ENCODE data around the gene SMIM10L2A.
A peak's percentile ranks its signal among the peaks of the same experiment; 100 is the strongest.
"Not testable (repeated sequence)": the region's sequence is repeated elsewhere in the genome, so short reads cannot be mapped to it uniquely, and the experiment has no call there.

SMIM10L2A gene

DNA sequence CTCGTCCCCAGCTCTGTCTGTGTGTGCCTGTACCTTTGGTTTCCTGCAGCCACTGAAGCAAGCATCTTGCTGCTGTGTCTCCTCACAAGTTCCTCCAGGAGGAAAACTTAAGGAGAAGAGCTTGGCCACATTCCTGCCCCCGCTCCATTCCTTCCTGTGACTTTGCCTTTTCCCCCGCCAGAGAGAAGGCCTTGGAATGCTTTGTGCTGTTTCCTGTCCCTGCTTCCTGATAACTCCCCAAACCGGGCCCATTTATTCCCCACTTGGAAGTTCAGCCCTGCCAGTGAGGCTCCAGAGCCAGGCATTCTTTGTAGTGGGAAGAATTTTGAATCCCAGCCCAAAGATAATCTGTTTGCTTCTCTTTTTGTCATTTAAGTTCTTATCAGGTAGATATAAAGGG, 33.1 kb downstream of the SMIM10L2A start:
- no peak for DNase-seq (ENCODE audit: low spot score)

DNA sequence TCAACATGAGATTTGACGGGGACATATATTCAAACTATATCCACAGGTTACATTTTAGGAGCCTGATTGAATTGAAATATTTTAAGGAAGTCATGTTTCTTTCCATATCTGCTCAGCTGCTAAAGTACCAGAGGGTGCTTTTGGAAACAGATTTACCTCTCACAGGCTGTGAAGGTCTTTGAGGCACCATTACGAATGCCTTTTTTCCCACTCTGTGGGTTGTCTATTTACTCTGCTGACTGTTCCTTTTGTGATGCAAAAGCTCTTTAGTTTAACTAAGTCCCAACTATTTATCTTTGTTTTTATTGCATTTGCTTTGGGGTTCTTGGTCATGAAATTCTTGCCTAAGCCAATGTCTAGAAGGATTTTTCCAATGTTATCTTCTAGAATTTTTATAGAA, 40.0 kb downstream of the SMIM10L2A start:
- not testable (repeated sequence) for DNase-seq (ENCODE audit: low spot score)

DNA sequence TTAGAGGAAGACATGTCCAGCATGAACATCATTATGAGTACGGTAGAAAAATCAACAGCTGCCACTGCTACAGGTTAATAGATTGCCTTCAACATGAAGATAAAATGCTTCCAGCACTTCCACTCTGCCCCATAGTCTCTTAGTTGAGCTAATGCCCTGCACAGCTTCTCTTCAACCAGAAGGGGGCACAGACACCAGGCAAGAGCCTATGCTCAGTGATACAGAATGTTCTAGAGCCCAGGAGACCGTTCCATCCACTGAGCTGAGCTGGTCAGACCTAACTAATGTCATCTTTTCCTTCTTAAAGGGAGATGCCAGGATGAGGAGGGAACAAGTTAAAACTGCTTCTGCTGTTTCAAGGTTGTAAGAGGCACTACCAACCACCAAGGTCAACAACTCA, 42.2 kb downstream of the SMIM10L2A start:
- DNase-seq (ENCODE audit: low spot score) = no peak

DNA sequence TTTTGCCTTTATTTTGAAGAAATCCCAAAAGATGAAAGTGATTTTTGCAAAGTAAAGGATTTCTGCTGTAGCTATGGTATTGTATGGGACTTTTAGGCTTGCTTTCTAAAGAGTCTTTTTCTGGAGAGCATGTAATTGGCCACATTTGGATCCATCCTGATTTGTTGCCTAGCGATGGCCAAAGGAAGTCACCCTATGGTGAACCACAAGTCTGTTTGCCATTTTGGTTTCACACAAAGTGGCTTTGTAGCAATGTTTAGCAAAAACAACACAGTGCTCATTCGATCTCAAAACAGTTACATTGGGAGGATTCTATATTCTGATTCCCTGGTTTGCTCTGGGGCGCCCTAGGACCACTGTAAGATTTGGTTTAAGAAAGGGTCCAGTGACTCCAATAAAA, 54.6 kb downstream of the SMIM10L2A start:
- DNase-seq (ENCODE audit: low spot score) = no peak

DNA sequence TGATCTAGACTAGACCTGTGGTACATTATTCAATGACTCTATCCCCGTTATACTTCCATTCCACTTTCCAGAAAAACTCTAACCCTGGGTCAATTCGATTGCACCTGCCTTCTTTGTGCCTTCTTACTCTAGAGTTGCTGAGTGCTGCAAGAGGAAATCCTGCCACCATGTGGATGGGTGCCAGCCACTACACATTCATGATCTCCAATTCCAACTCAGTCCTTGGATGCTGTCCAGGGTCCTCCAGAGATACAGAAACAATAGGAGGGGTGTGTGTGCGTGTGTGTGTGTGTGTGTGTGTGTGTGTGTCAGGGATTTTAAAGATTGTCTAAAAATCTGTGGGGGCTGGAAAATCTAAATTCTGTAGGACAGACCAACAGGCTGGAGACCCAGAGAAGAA, 55.8 kb downstream of the SMIM10L2A start:
- peak; percentile 45 for DNase-seq (ENCODE audit: low spot score)
